Medulla oblongata (tissue), 1 donor: ENCODE results near the gene TSHZ2.

ENCODE experiments used
- DNase-seq: peaks from one replicate; pipeline ENCODE4 v3.0.0-alpha.2; 2015; ENCODE audit errors: extremely low spot score

The TSHZ2 gene

GRCh38 chr20:53057579-53057978, 85.4 kb downstream of the TSHZ2 start:
- no peak for DNase-seq

- no peak for DNase-seq
Observed at GRCh38 chr20:53059848-53060247, 87.7 kb downstream of the TSHZ2 start.

GRCh38 chr20:53061192-53062108, 89.3 kb downstream of the TSHZ2 start:
- DNase-seq, result no peak

GRCh38 chr20:53064935-53065334, 92.8 kb downstream of the TSHZ2 start:
- no peak for DNase-seq

GRCh38 chr20:53068241-53068640, 96.1 kb downstream of the TSHZ2 start:
- no peak for DNase-seq

- no peak for DNase-seq
Observed at GRCh38 chr20:53069132-53069531, 97.0 kb downstream of the TSHZ2 start.

GRCh38 chr20:53070224-53070623, 98.1 kb downstream of the TSHZ2 start:
- no peak for DNase-seq

- no peak for DNase-seq
Observed at GRCh38 chr20:53070706-53071392, 98.7 kb downstream of the TSHZ2 start.

- DNase-seq, result no peak
Observed at GRCh38 chr20:53071833-53072232, 99.7 kb downstream of the TSHZ2 start.

GRCh38 chr20:53072923-53073579, 100.9 kb downstream of the TSHZ2 start:
- no peak for DNase-seq

- DNase-seq, result no peak
Observed at GRCh38 chr20:53073636-53074415, 101.7 kb downstream of the TSHZ2 start.

GRCh38 chr20:53074811-53075314, 102.7 kb downstream of the TSHZ2 start:
- no peak for DNase-seq

- DNase-seq, result no peak
Observed at GRCh38 chr20:53076668-53077067, 104.5 kb downstream of the TSHZ2 start.

- DNase-seq, result no peak
Observed at GRCh38 chr20:53077373-53078205, 105.4 kb downstream of the TSHZ2 start.

- no peak for DNase-seq
Observed at GRCh38 chr20:53078761-53079160, 106.6 kb downstream of the TSHZ2 start.

- DNase-seq, result no peak
Observed at GRCh38 chr20:53079261-53079691, 107.1 kb downstream of the TSHZ2 start.

GRCh38 chr20:53079828-53080686, 107.9 kb downstream of the TSHZ2 start:
- DNase-seq, result no peak

GRCh38 chr20:53080687-53080962, 108.5 kb downstream of the TSHZ2 start:
- DNase-seq, result no peak

GRCh38 chr20:53080969-53081871, 109.1 kb downstream of the TSHZ2 start:
- no peak for DNase-seq
